Brain pericyte (primary cell): ENCODE results near the gene CPA3.

Experiments used
- DNase-seq: peaks from one replicate; pipeline ENCODE4 v3.0.0-alpha.2; 2012; ENCODE audit warnings: low read depth, low spot score

CPA3 gene

DNA sequence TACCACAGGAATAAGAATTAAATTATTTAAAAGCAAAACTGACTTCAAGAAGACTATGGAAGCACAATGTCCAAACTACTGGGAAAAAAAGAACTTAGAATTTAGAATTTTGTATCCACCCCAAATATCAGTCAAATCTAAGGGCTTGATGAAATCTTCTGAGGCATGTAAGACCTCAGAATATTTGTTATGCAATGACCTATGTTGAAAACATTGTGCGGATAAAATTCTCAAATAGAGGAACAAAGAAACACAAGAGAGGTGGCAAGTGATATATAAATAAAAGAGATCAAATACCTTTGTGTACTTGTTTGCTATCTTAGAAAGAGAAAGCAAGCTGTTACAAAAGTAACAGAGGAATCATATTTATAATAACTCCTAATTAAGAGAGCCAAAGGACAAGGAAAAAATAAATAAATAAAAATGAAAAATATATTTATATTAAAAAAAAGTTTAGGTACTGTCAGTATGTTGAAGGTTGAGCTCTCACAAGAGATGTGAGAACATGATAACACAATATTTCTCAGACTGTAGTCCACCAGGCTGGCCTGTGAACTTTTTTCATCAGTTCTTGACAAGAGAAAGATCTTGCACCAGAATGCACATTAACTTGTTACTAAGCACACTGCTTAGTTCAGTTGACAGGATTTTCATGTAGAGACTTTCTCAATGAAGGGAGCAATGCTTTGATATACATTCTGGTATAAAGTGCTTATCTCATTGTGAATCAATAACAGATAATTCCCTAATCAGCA, 50.0 kb downstream of the CPA3 start:
- no peak for DNase-seq

DNA sequence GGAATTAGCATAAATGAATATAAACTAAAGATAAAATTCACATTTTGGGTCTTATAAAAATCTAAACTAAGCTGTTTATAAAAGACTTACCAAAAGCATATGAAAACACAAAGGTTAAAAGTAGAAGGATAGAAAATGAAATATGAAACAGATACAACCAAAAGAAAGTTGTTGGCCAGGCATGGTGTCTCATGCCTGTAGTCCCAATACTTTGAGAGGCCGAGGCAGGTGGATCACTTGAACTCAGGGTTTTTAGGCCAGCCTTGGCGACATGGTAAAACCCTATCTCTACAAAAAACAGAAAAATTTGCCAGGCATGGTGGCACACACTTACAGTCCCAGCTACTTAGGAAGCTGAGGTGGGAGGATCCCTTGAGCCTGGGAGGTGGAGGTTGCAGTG, 51.0 kb downstream of the CPA3 start:
- DNase-seq = no peak

DNA sequence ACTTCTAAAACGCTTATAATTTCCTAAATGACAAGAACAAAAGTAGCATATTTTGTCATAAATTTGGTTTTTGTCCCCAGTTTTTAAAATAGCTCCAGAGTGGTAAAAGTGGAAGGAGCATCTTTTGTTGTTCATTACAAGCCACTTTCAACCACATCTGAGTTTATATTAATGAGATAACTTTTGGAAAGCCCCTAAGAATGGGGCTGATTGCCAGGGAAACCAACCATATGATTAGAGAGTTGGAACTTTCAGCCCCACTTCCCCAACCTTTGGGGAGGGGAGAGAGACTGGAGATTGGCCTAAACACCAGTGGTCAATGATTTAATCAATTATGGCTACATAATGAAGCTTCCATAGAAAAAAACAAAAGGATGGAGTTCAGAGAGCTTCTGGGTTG, 57.4 kb downstream of the CPA3 start:
- no peak for DNase-seq

DNA sequence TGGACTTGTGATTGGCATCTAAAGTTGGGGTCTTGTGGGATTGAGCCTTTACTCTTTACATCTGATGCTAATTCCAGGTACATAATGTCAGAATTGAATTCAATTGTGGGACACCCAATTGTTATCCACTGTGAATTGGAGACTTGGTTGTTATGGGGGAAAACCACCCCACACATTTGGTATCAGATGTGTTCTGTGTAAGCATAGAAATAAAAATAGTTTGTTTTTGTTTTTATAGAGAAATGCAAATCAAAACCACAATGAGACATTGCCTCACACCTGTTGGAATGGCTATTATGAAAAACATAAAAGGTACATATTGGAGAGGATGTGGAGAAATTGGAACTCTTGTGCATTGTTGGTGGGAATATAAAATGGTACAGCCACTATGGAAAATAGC, 58.5 kb downstream of the CPA3 start:
- no peak for DNase-seq

DNA sequence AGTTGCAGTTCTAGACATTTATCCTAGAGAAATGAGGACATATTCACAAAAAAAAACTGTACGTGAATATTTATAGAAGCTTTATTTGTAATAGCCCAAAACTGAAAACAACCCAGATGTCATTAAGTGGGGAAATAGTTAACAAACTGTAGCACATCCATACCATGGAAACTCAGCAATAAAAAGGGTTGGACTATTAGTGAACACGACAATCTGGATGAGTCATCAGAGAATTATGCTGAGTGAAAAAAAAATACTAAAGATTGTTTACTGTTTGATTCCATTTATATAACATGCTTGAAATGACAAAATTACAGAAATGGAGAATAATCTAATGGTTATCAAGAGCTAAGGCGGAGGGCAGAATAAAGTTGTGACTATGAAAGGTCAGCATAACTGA, 59.5 kb downstream of the CPA3 start:
- DNase-seq = no peak

DNA sequence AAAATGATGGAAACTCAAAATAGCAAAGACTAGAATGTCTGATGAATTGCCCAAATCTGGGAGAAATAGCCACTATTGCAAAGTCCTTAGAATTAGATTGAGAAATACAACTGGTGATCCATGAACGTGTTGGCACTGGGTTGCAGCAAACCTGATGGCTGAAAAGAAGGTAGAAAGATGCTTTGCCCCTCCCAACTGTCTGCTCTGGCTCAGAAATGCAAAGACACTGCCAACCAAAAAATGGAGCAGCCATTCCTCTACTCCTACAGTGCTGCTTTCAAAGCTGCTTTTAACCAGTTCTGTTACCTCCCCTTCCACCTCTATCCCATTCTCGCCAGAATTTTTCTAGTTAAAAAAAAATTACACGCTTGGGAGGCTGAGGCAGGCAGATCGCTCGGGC, 60.7 kb downstream of the CPA3 start:
- DNase-seq = no peak

DNA sequence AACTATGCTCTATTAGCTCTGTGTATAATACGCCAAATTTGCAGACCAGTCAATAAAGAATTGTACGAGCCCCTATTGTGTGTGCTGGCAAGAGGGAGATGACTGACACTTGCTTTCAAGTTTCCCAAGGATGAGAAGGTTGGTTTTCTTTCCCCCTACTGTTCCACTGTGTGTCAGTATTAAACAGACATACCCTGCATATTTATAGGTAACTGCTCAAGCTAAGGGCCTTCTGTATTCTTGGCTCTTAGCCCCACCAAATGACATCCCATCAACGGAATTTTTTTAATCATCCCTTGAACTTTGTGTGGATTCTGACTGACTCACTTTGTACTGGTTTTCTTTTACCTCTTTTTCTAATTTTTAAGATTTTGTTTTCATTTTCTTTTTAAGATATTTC, 65.7 kb downstream of the CPA3 start:
- no peak for DNase-seq

DNA sequence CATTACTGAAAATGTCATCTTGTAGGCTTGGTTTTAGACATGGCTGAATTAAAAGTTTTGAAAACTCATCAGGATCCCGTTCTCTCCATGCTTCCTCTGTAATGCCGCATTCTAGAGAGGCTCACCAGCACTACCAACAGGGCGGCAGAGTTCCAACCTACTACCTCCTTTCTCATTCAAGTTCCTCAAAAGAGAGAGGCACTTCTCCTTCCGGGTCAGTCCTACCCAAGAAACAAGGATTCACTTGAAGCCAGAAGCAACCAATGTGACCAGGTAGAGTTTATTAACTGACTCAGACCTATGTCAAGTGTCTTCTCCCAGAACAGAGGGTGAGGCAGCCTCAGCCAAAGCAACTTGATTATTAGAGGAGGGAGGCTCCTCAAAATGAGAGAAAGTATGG, 66.5 kb downstream of the CPA3 start:
- DNase-seq = no peak

DNA sequence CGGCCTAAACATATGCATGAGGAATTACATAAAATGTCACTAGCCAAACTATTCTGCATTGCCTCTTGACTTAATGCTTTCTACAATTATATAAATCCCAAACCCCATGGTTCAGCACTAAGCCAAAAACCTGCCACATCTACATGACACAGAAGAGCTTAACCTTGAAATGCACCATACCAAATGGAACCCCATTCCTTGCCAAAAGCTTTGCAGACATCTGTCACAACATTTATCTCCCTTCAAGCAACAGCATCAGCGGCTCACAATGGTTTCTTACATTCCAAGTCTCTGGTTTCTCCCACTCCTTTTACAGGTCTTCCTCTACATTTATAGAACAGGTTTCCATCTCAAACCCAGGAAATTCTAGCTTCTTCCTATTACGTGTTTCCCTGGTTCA, 67.9 kb downstream of the CPA3 start:
- no peak for DNase-seq

DNA sequence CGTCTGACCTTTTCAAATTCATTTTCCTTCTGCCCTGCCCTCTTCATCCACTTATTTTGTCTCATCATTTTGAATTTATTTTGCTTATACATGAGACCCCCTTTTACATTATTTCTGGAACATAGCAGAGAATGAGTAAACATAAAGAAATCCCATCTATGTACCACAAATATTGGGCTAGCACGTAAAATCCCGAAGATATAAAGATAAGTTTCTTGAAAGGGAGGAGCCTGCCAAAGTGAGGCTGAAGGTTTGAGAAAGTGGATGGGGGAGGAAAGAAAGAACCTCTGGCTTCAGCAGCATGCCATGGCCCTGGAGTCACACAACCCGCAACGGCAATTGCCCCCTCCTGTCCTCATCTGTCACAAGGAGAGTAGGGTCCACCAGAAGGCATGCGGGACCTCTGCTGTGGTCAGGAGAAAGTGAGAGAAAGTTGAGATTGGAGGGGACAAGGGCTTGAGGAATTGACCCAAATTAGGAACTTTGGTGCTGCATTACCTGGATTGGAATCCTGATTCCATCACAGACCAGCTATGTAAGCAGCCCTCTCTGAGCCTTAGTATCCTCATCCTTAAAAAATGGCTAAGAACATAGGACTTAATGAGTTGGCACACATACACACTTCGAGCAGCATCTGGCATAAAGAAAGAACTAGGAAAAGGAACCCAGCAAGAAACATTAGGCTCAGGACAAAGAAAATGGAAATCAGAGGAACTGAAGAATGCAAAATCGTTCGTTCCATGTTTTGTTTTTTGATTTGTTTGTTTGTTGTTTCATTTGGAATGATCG, 72.6 kb downstream of the CPA3 start:
- DNase-seq = no peak

DNA sequence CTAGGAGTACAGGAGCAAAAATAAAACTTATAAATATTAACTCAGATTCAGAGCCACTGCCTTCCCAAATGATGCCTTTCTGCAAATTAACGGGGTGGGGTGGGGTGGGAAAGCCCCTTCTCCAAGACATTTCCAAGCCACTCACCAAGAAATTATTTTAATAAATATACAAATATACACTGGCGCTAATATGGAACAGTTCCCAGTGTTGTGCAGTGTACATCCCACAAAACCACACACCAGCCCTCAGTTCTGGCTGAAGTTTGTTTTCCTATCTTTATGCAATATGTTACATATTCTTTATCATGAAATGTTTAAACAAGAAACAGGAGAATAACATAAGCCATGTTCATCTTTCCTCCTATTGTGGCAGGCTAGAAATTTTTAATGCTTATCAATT, 73.2 kb downstream of the CPA3 start:
- DNase-seq = no peak

DNA sequence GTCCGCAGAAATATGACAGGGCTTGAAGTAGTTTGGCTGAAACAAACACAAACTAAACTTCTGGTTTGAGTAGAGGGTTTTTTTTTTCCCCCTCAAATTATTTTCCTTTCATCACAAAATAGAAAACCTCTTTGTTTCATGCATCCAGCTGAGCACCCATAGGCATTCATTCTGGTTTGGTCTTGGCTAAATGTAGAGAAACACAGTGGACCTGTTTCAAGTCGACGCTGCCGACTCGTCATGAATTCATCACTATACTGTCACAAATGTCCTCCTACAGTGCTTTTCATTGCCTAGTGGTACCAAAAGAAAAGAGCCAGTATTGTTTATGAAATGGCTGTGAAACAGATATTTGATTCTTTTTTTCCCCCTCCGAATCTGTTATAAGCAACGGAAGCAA, 73.8 kb downstream of the CPA3 start:
- no peak for DNase-seq

DNA sequence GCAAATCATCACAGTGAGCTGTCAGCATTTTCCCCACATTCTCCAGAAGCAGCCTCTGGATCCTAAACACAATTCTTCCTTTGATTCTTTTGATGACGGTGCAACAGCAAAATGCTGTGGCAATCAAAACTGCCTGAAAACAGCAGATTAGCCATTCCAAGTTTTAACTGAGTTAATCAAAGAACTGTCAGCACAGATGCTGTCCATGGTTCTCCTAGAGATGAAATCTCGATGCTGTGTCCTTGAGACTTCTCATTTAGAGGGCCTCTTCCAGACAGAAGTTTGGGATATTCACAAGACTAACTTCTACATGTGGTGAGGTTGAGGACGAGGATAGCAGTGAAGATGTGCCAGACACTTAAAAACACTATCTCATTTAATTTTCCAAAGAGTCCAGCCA, 75.9 kb downstream of the CPA3 start:
- no peak for DNase-seq

DNA sequence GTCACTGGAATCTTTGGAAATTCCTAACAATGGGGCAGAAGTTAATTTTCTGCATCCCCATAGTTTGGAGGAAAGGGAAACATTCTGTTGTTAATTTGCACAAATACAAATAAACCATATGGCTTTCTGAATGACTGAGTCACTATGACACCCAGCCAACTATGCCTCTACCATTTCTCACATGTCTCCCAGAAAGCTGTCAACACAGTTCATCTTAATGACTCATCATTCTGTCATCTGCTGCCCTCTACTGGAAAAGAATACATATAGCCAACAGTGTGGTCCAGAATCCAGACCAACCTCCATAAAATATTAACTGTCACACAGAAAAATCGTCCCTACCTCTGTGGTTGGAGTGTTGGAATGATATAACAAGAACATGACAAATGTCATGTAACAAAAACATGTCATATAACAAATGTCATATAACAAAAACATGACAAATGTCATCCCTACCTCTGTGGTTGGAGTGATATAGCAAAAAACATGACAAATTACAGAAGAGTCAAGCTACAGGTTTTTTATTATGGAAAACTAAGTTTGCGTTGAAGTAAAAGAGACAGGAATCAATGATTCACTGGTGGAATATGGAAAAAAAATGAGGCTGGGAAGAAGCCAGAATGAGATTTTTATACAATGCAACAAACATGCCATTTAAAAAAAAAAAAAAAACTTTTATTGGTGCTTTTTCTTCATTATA, 78.6 kb downstream of the CPA3 start:
- DNase-seq = peak; percentile 56

DNA sequence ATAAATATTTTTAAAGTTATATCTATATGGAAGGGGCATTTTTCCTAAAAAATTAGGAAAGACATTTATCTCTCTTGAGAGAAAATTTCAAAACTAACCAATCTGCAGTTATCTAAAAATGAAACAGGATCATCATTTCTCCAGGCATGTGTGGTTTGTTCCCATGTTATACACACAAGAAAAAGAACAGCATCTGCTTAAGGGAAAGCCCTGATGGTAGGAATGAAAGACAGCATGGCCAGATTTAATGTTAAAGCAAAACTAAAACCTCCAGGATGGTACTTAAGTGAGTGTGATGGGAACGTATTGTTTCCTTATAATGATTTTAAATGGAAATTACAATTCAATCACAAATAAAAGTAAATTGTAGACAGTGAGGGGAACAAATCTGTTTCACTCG, 80.0 kb downstream of the CPA3 start:
- DNase-seq = no peak
